HG03432 (cell line): ENCODE results near the gene ADGRG2.
A peak's percentile ranks its signal among the peaks of the same experiment; 100 is the strongest.
"Not testable (repeated sequence)": the region's sequence is repeated elsewhere in the genome, so short reads cannot be mapped to it uniquely, and the experiment has no call there.

Experiments used
- ATAC-seq: cut with Tn5 transposase; IDR thresholded peaks from one replicate; pipeline ENCODE4 v1.9.1; 2021; ENCODE audit warnings: mild to moderate bottlenecking, moderate library complexity; ENCODE audit not compliant: unreplicated experiment

The ADGRG2 gene

DNA sequence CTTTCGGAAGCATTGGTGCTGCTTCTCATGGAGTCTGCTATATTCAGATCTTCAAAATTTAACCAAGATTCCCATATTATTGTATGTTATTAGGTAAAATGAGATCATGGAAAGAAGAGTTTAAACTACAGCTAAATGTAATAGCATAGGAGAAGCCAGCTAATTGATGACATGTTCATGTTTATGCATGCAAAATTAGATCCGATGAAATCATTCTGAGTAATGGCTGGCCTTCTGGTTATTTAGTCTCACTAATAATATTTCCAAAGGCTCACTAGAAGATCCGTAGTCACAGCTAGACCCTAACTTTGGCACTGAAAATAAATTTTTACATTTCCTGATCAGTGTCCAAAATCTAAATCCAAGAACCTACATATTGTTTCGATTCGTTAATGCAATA lies 118.5 kb downstream of the ADGRG2 start:
- ATAC-seq = no peak

DNA sequence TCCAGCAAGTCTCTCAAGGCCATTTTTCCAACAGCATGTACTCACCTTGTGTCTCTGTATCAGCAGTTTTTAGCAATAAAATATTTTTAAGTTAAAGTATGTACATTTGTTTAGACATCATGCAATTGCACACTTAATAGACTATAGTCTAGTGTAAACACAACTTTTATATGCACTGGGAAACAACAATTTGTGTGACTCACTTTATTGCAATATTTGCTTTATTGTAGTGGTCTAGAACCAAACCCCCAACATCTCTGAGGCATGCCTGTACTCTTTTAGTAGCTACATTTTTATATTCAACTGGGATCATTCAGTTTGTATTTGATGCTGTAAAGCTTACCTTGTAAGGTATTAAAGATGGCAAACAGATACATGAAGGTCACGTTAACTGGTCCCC lies 123.6 kb downstream of the ADGRG2 start:
- no peak for ATAC-seq

DNA sequence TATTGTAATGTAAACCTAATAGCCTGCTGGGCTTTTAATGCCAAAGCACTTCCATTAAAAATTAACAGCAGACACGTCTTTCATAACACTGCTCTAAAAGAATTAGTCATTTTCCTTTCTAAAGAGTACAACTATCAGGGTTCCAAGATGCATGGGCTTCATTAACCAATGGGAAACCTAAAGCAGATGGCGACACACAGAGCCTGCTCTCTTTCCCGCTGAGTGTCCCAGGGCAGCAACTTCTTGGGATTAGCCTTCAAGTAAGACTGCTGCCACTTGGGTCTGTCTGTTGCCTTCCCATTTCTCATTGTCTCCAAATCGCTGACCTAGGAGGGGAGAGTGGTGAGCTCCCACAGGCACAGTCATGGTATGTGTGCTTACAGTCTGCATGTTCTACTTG lies 124.4 kb downstream of the ADGRG2 start:
- ATAC-seq = no peak

DNA sequence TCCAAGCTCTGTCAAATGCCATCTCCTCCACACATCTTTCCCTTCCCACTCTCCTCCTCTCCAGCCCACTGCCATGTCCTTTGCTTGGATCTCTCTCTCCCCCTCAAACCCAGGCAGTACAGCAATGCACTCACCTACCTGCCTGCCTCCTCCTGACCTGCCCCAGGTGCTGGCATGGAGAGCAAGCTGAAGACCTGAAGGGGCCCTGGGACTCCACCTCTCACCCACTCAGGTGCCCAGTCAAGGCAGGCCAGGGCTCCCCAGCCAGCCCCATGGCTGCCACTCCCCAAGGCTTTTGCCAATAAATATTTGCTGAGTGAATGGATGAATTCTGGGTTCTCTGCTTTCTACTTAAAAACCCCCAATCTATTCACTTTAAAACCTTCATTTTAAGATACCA lies 125.7 kb downstream of the ADGRG2 start:
- ATAC-seq = no peak

DNA sequence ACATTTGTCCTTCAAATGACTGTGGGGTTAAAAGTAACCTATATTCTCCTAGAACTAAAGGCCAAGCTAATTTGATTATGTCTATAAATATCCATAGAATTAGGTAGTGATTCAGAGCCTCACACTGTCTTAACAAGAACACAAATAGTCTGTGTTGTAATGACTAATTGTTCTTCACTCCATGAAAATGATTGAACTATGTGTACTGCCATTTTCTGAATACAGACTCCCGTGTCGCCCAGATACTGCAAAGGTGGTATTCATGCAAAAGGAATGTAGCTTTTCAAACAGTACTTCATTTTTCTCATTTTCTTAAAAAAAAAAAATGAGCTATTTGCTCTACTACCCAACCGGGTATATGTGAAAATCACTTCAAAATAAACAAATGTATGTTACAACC lies 127.0 kb downstream of the ADGRG2 start:
- no peak for ATAC-seq

DNA sequence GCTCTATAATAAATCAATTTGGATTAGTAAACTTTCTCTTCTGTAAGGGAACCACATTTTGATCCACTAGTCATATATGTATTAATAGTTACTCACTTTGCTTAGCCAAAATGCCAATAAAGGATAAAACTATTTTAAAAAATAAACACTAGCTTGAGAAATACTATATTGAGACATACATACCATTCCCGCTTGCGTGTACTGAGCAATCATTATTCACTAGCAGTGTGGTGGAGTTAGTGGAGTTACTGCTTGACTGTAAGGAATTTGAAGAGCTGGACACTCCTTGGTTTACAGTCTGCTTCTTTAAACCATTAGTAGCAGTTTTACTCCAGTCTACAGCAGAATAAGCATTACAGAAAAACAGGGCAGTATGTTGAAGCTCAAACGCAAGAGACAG lies 127.6 kb downstream of the ADGRG2 start:
- ATAC-seq = no peak

DNA sequence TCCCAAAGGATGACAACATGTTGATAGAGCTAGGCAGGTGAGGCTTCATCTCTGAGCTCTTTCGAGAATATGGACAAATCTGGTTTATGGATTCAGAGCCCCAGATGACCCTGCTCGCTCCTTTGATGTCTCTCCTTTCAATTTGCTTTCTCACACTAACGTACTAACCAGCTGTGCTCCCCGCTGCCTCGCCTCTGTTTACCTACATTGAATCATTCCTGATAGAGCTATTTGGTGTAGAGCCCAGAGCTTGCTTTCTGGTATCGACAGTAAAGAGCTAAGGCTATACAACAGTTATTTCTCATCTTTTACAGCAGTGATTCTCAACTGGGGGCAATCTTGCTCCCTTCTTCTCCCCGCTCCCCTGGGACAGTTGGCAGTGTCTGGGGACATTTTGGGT lies 129.4 kb downstream of the ADGRG2 start:
- ATAC-seq = no peak

DNA sequence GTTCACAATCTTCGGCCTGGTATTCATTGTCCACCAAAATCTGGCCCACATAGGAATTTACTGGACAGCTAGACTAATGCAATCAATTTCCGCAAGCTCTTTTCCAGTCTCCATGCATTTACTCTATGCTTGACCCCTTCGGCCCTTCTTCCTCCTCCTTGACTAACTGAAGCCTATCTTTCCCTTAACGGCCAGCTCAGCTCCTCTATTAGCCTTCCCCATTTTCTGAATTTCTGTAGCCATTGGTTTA lies 137.2 kb downstream of the ADGRG2 start:
- no peak for ATAC-seq

DNA sequence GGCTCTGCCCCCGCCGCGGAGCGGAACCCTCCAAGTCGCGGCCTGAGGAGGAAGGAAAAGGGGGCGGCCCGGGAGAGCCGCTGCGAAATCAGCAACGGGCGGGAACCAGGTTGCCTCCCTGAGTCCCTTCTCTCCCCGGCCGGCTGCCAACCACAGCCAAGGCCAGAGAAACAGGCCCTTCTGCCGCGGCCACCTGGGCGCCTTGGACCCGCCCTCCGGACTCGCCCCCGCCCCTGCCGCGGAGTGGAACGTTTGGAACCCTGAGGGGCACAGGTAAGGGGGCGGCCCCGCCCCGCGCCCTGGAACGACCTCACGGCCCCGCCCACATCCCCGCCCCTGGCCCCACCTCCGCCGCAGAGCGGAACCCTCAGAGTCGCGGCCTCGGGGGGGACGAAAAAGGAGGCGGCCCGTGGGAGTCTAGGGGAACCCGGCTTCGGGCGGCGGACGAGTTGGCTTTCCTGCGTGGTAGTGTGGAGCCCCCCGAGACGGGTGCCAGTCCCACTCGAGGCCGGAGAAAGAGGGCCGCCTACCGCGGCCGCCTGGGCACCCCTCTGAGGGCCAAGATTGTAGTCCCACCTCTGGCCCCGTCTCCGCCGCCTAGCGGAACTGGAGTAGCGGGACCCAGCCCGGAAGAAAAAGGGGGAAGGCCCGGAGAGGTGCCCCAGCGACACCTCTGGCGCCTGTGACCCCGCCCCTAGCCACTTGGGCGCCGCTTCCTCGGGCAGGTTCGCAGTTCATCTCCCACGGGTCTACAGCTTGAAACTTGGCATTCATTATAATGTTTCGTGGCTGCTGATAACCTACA lies 137.7 kb downstream of the ADGRG2 start:
- ATAC-seq = peak; percentile 91

DNA sequence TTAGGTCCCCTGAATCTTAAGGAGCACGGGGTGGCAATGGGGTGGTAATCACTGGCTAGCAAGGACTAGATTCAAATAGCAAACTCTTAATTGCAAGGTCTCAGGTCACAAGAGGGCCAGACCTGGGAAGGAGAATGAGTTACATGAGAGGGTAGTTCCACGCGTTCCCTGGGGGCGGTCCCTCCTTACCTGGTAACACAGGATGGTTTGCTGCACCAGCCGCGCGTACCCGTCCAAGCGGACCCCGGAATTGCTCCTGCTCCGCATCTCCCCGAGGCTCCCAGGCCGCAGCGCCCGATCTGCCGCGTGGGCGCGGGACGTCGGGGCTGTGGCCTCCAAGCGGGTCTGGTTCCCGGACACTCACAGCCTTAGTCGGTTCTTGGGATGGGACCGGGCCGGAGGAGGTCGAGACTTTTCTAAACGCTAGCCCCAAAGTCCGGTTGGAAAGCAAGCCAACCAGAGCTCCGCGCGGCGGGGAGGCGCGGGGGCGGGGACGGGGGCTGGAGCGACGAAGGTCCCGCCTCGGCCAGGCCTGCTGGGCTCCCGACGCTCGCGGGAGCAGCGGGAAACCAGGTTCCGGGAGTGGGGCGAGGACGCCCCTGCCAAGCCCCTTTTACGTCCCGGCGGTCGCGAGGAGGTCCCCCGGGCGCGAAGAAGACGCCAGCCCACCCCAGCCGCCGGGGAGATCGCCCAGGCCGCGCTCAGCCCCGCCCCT lies 138.4 kb downstream of the ADGRG2 start, which contains the start of gene PHKA2:
TSS of gene PHKA2 (minus strand) at position 449 of the 715 bp plus-strand sequence. CDS start at position 267, 182 bp downstream.
- peak; percentile 60 for ATAC-seq

DNA sequence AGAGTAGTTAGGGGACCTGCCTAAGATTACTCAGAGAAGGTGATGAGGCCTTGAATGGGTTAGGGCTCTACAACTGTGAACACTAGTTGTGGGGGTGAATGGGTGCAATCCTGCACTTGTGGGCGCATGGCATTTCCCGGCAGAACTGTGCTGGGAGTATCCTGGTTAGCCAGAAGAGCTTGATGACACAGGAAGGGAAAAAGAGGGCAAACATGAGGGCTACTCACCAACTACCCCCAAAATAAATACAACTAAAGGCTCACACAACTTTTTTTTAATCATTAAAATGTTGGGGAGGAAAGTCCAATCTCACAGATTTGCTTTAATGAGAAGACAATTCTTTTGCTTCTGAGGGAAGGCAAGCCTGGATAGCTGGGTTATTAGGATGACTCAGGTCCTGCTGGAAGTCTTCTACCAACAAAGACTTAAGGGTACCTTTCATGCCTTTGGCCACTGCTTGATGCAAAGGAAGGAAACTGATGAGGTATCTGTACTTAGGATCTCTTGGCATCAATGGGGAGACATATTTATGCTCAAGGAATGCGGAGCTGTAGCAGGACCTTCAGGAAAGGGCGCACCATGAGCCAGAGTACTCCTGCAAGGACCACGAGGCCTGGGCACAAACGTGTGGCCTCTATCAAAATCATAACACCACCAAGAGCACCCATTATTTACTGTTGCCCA lies 141.0 kb downstream of the ADGRG2 start:
- ATAC-seq = no peak

DNA sequence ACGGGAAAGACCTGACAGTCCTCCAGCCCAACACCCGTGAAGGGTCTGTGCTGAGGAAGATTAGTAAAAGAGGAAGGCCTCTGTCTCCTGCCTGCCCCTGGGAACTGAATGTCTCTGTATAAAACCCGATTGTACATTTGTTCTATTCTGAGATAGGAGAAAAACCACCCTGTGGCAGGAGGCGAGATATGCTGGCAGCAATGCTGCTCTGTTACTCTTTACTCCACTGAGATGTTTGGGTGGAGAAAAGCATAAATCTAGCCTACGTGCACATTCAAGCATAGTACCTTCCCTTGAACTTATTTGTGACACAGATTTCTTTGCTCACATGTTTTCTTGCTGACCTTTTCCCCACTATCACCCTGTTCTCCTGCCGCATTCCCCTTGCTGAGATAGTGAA lies 142.0 kb downstream of the ADGRG2 start:
- not testable (repeated sequence) for ATAC-seq

DNA sequence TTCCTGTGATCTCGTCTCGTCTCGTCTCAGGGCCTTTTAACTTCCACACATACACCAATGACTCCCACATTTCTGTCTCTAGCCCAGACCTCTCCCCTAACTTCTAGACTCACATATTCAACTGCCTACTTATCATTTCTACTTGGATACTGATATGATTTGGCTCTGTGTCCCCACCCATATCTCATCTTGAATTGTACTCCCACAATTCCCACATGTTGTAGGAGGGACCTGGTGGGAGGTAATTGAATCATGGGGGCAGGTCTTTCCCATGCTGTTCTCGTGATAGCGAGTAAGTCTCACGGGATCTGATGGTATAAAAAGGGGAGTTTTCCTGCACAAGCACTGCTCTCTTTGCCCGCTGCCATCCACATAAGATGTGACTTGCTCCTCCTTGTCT lies 147.3 kb downstream of the ADGRG2 start:
- no peak for ATAC-seq

DNA sequence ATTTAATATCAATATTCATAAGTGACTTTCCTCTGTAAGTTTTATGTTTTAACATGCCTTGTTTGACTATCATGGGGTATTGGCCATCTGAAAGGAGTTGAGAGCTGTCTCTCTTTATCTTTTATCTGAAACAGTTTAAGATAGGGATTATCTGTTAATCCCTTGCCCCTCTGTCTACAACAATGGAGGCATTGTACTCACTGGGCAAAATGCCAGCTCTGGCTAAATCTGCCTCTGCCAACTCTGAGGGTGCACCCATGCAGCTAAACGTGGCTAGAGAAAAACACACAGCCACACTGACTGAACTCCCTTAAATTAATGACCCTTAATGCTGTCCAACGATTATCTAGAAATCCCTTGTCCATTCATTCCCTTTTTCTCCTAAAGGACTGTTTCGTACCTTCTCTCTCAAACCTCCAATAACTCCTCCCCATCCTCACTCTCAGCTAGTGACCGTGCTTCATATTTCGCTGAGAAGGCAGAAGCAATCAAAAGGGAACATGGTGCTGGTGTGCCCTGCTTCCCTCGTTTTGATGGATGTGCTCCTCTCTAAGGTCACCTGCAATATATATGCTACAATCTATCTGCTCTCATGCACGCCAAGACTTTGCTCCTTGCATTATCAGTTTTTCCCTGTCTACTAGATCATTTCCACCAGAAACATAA lies 148.6 kb downstream of the ADGRG2 start:
- no peak for ATAC-seq

DNA sequence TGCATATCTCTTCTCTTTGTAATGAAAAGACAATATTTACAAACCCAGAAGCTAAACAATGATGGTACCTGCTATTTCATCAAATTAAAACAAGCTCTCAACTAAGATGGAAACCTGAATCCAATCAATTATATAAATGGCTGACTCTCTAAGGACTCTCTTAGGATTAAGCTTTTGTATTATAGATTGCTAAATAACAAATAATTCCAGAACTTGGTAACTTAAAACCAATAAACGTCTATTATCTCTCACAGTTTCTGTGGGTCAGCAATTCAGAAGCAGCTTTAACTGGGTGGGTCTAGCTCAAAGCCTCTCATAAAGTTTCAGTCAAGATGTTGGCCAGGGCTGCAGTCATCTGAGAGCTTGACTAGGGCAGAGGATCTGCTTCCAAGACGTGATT lies 150.8 kb downstream of the ADGRG2 start:
- no peak for ATAC-seq

DNA sequence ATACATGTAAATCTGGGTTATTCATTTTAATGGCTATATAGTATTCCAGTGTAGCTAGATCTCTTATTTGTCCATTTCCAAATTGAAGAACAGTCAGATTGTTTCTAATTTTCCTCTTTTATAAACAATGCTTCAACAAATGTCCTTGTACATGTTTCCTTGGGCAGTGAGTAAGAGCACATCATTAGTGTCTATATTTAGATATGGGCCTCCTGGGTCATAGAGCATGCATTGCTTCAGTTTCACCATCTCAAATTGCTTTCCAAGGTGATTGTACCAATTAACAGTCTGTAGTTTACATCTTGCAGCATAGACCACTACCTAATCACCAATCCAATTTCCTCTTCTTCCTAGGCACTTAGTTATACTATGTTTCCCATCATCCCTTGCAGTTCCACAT lies 151.8 kb downstream of the ADGRG2 start:
- no peak for ATAC-seq

DNA sequence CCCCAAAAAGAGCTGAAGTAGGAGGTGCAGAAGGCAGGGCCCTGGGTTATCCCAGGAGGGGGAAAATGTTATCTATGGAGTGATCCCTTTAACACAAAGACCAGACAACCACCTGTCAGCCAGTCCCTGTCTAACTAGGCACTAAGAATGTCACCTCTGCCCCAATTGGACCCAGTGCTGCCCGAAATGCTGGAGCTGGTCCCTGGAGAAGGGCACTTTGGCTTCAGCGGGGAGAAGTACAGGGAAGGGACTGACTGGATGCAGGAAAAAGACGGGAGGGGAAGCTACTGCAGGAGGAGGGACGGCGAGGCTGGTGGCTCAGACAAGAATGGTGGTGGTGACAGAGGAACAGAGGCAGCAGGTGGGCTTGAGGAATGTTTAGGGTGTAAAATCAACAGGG lies 155.6 kb downstream of the ADGRG2 start:
- no peak for ATAC-seq

DNA sequence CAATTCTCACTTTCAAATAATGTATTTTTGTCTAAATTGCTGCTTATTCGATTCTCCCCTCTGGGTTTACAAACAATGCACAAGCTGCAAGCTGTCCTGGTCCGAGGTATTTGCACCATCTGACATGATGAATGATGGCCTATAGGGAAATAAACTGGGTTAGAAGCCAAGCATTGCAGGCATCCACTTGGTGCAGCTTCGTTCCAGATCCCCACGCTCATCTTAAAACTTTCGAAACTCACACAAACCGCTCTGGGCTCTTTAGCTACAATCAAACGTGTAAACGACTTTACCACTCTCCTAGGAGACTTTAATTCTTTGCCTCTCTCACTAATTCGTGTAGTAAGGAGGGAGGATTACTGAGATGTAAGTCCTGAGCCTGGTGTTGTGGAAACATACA lies 157.4 kb downstream of the ADGRG2 start:
- no peak for ATAC-seq

DNA sequence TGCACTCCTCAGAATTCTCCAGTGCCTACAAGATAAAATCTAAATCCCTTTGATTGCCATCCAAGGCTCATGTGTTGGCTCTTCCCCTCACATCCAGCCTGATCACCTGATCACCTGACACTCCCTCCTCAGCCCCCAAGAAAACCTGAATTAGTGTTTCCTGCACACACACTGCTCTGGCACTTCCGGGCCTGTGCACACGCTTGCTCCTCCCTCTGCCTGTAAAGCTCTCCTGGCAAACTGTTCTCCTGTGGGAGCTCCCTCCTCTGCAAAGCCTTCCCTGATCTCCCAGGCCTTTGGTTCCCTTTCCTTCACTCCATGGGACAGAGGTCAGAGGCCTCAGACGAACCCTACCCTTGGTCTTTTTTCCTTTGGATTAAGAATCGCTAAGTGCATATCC lies 158.2 kb downstream of the ADGRG2 start:
- ATAC-seq = no peak

DNA sequence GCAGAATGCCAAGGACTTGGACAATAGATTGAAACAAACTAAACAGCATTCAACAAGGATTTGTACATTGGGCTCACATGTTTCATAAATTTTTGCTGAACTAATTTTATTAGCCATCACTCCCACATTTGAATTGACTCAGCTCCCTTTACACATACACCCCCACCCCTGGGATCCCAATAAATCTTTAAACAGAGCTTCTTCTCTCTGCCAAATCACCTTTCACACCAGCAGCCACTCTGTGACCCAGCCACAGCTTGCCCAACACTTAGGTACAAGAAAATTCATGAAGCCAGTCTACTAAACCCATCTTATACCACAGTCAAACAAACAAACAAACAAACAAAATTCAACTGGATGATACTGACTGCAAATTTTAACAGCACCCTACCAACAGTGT lies 159.9 kb downstream of the ADGRG2 start:
- ATAC-seq = no peak

DNA sequence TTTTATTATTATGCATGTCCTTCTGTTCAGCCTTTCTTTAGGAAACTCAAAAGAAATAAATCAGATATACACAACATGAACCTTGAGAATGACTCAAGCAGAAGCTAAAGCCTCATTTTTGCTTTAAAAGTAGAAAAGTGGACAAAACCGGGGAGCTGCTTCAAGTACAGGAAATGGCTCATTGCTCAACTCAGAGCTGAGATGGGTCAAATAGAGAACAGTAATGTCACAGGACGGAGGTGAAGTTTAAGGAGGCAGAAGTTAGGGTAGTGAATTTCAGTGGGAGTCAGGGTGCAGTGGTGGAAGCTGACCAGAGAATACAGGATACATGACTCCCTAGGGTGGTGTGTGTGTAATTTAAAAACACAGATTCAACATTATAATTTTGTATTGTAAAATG lies 160.6 kb downstream of the ADGRG2 start:
- ATAC-seq = no peak
